PC-3 (cell line): ENCODE data around the gene FYN. TPM values are rescaled to one million over a fixed set of nuclear protein-coding genes. Genes with fewer than 3 reads are reported as not detected.

ENCODE experiments used
- ATAC-seq: fragments of 200-7000 bp; cut with Tn5 transposase; 2 replicates; pipeline ENCODE4 v1.9.1; 2020; ENCODE audit warnings: mild to moderate bottlenecking, moderate library complexity
- BruUV-seq: library from RNA; stranded (reverse); fragments of 400-500 nt; replicated peaks from 2 replicates; lab custom pipeline; 2021; lab: Mats Ljungman, UMichigan
- CTCF ChIA-PET: fragments of 300-600 bp; sonication (Branson Sonifier 250); formaldehyde crosslinking; loops from one replicate; lab custom pipeline; 2022; ENCODE audit warnings: antibody characterized with exemption; lab: Charles Lee
- POLR2A ChIA-PET: fragments of 300-600 bp; sonication (Branson Sonifier 250); formaldehyde crosslinking; loops from one replicate; lab custom pipeline; 2022; ENCODE audit warnings: antibody characterized with exemption; ENCODE audit not compliant: unreplicated experiment; lab: Charles Lee
- DNase-seq: peaks from one replicate; pipeline ENCODE4 v3.0.0-alpha.2; 2015
- H2AFZ ChIP-seq: fragments of 300-600 bp; sonication (generic); 2 replicates; pipeline ENCODE4 v1.6.0; 2016; ENCODE audit warnings: antibody characterized with exemption, low read length
- H3F3A ChIP-seq: fragments of 300-600 bp; sonication (generic); one replicate; pipeline ENCODE4 v1.6.0; 2017; ENCODE audit warnings: antibody characterized with exemption, low read length, control low read depth, mild to moderate bottlenecking; ENCODE audit not compliant: unreplicated experiment
- H3K27ac ChIP-seq: fragments of 300-600 bp; sonication (generic); 2 replicates; pipeline ENCODE4 v1.5.1; 2016; ENCODE audit warnings: mild to moderate bottlenecking, low read length
- H3K27me3 ChIP-seq: fragments of 300-600 bp; sonication (generic); 2 replicates; pipeline ENCODE4 v1.6.1; 2016; ENCODE audit warnings: low read length, mixed read lengths
- H3K36me3 ChIP-seq: fragments of 300-600 bp; sonication (generic); 2 replicates; pipeline ENCODE4 v1.6.1; 2016; ENCODE audit warnings: low read depth, mixed run types, low read length, mixed read lengths
- H3K4me1 ChIP-seq: fragments of 300-600 bp; sonication (generic); 2 replicates; pipeline ENCODE4 v1.5.1; 2016; ENCODE audit warnings: low read length; ENCODE audit not compliant: insufficient read depth
- H3K4me2 ChIP-seq: fragments of 300-600 bp; sonication (generic); 2 replicates; pipeline ENCODE4 v1.6.0; 2016; ENCODE audit warnings: low read length
- H3K4me3 ChIP-seq: fragments of 300-600 bp; sonication (generic); 2 replicates; pipeline ENCODE4 v1.5.1; 2016; ENCODE audit warnings: mild to moderate bottlenecking, low read length, mixed read lengths
- H3K79me2 ChIP-seq: fragments of 300-600 bp; sonication (generic); 2 replicates; pipeline ENCODE4 v1.6.1; 2017; ENCODE audit warnings: low read length, mixed read lengths
- H3K9ac ChIP-seq: fragments of 300-600 bp; sonication (generic); 2 replicates; pipeline ENCODE4 v1.6.0; 2016; ENCODE audit warnings: mild to moderate bottlenecking, low read length
- H3K9me2 ChIP-seq: fragments of 300-600 bp; sonication (generic); replicated peaks from 2 replicates; pipeline ENCODE4 v1.6.1; 2016; ENCODE audit warnings: mixed run types, low read length, mixed read lengths
- H3K9me3 ChIP-seq: fragments of 300-600 bp; sonication (generic); 2 replicates; pipeline ENCODE4 v1.6.1; 2016; ENCODE audit warnings: low read length, mixed read lengths
- H4K20me1 ChIP-seq: fragments of 300-600 bp; sonication (generic); 2 replicates; pipeline ENCODE4 v1.6.1; 2016; ENCODE audit warnings: low read length, mixed read lengths
- EZH2 ChIP-seq: fragments of 300-600 bp; sonication (generic); IDR thresholded peaks from one replicate; pipeline ENCODE4 v1.6.1; 2017; ENCODE audit warnings: antibody characterized with exemption, mild to moderate bottlenecking, low read length; ENCODE audit not compliant: unreplicated experiment
- EZH2phosphoT487 ChIP-seq: fragments of 300-600 bp; sonication (generic); IDR thresholded peaks from 2 replicates; pipeline ENCODE4 v1.6.1; 2018; ENCODE audit warnings: mild to moderate bottlenecking, antibody characterized with exemption, low read length, borderline replicate concordance
- intact Hi-C: fragments of 100-400 bp; cut with micrococcal nuclease; formaldehyde crosslinking; loops from 2 replicates; pipeline ENCODE4 v1.9.0; 2023
- total RNA-seq: library from RNA; depleted of rRNA; stranded (reverse); fragments of >200 nt; gene quantifications from 2 replicates; pipeline ENCODE4 v1.2.3, GENCODE V29; 2014
- TF ChIP-seq, protein P1 (sequence below): fragments of 300-600 bp; sonication (generic); conservative IDR thresholded peaks from 2 replicates; pipeline ENCODE4 v1.5.1; 2017; ENCODE audit warnings: antibody characterized with exemption, low read depth, mild to moderate bottlenecking, low read length

Gene FYN
- total RNA-seq, 1 experiment from 2014 or later, result 27.6 TPM

DNA sequence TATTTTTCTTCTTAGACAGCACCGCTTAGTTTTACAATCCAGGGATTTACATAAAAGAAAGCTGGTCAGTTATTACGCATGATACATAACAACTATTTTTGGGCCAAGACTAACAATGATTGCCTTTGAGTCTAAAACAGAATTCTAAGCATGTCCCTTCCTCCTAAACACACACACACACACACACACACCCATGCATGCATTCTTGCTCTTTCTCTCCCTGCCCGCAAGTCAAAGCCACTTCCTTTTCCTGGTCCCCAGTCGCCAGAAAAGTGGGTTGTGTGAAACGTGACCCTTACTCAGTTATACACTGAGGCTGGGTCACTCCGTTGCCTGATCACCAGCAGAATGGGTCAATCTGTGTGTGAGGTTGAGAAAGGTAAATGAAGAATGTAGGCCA, 31.4 kb downstream of the FYN start:
- Histone ChIP-seq H3K9ac (no peak overlapping the region), H3F3A (no peaks in the 10 kb centered on the region), H3K4me2 (no peak overlapping the region), H3K9me3 (no peaks in the 10 kb centered on the region), H3K4me3 (no peak overlapping the region), H3K36me3 (no peaks in the 10 kb centered on the region), H3K27ac (no peak overlapping the region), H2AFZ (no peak overlapping the region), H3K4me1 (no peaks in the 10 kb centered on the region), H4K20me1 (no peaks in the 10 kb centered on the region), H3K27me3 (no peaks in the 10 kb centered on the region), H3K9me2 (no peaks in the 10 kb centered on the region), H3K79me2 (no peaks in the 10 kb centered on the region)
- no peak for TF ChIP-seq EZH2phosphoT487
- no peak for TF ChIP-seq EZH2
- TF ChIP-seq, protein P1, sequence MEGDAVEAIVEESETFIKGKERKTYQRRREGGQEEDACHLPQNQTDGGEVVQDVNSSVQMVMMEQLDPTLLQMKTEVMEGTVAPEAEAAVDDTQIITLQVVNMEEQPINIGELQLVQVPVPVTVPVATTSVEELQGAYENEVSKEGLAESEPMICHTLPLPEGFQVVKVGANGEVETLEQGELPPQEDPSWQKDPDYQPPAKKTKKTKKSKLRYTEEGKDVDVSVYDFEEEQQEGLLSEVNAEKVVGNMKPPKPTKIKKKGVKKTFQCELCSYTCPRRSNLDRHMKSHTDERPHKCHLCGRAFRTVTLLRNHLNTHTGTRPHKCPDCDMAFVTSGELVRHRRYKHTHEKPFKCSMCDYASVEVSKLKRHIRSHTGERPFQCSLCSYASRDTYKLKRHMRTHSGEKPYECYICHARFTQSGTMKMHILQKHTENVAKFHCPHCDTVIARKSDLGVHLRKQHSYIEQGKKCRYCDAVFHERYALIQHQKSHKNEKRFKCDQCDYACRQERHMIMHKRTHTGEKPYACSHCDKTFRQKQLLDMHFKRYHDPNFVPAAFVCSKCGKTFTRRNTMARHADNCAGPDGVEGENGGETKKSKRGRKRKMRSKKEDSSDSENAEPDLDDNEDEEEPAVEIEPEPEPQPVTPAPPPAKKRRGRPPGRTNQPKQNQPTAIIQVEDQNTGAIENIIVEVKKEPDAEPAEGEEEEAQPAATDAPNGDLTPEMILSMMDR, result no peak
- no TSS peak for BruUV-seq
- intact Hi-C loops, result no loop called here
- ATAC-seq (no peak), DNase-seq (no peak)
- CTCF ChIA-PET, result no interaction called here
- POLR2A ChIA-PET, result no interaction called here

DNA sequence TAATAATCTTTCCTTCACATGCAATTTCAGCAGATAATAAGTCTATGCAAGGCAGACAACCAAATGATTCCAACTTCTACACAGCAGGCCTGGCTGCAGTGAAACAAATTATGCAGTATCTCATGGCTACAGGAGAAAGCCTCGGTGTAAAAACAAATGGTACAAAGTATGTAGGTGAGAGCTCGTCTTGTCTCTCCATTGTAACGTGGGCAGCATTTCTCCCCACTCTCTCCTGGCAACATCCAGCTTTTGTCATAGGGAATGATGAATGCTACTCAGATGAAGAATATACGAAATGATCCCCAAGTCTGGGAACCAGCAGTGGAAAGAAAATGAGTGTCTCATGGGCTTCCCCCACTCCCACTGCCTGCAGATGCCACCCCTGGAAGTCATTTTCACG, 32.4 kb downstream of the FYN start:
- H3K27ac ChIP-seq, result no peak overlapping the region
- no peaks in the 10 kb centered on the region for H3K79me2 ChIP-seq
- TF ChIP-seq EZH2, result no peak
- TF ChIP-seq EZH2phosphoT487, result no peak
- TF ChIP-seq, protein P1, result no peak
- ChIA-PET POLR2A (no interaction called here), CTCF (no interaction called here)
- no peak overlapping the region for H3K4me3 ChIP-seq
- no peaks in the 10 kb centered on the region for H4K20me1 ChIP-seq
- no peaks in the 10 kb centered on the region for H3K36me3 ChIP-seq
- intact Hi-C loops, result no loop called here
- DNase-seq (no peak), ATAC-seq (no peak)
- no peaks in the 10 kb centered on the region for H3F3A ChIP-seq
- no peak overlapping the region for H2AFZ ChIP-seq
- H3K4me2 ChIP-seq, result no peak overlapping the region
- BruUV-seq, result no TSS peak
- H3K4me1 ChIP-seq, result no peaks in the 10 kb centered on the region
- H3K9me3 ChIP-seq, result no peaks in the 10 kb centered on the region
- H3K9ac ChIP-seq, result no peak overlapping the region
- no peaks in the 10 kb centered on the region for H3K9me2 ChIP-seq
- no peaks in the 10 kb centered on the region for H3K27me3 ChIP-seq

DNA sequence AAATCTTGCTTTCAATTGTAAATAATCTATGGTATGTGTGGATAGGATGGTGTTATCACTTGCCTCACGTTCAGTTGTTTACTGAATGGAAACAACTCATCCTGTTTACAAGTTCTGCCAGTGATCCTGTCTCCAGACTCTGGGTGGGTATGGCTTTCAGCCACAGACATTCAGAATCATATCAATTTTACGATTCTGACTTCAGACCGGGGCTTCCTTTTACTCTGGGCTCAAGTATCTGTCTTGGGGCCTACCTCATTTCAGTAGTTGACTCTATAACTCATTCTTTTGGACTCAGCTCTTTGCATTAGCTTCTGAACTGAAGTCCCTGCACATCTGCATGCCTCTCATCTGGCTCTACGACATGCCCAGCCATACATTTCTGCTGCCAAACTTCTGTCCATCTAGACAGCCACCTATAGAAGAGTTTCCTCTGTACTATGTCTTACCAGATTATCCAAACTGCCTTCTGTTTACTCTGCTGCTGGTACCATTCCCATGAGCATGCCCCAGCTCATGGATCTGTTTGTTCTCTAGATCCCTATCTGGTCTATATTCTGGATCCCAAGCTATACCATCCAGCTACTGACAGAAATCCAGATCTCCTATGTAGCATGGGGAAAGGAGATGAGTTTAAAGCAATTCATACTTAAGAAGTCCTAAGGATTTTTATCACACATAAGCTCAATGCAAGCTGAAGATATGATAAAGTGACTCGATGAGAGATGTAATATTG, 34.3 kb downstream of the FYN start:
- Histone ChIP-seq H3K79me2 (no peaks in the 10 kb centered on the region), H3K9me2 (no peaks in the 10 kb centered on the region), H3K4me2 (no peak overlapping the region), H3K9ac (no peak overlapping the region), H3K4me1 (no peaks in the 10 kb centered on the region), H3K27ac (no peak overlapping the region), H3K27me3 (no peaks in the 10 kb centered on the region), H3K4me3 (no peak overlapping the region), H3F3A (no peaks in the 10 kb centered on the region), H3K36me3 (no peaks in the 10 kb centered on the region), H3K9me3 (no peaks in the 10 kb centered on the region), H4K20me1 (no peaks in the 10 kb centered on the region), H2AFZ (no peak overlapping the region)
- TF ChIP-seq EZH2phosphoT487 (no peak), EZH2 (no peak)
- TF ChIP-seq, protein P1, result no peak
- ATAC-seq, result no peak
- ChIA-PET CTCF (no interaction called here), POLR2A (no interaction called here)
- no peak for DNase-seq
- no TSS peak for BruUV-seq
- intact Hi-C loops, result no loop called here
